Activated CD4-positive, alpha-beta memory T cell treated with anti-CD3 and anti-CD28 coated beads, Interleukin-2, amount 10 ng/mL, durations not matched to agents 7 days and 5 days (primary cell): ENCODE data around the gene RBPJL. TPM values are rescaled to one million over a fixed set of nuclear protein-coding genes. Genes with fewer than 3 reads are reported as not detected.

Experiments used
- CTCF ChIA-PET: fragments of 350-600 bp; sonication (Branson Sonifier 250); formaldehyde crosslinking; loops from one replicate; lab custom pipeline; 2021; ENCODE audit warnings: antibody characterized with exemption, inconsistent platforms; lab: Charles Lee
- POLR2A ChIA-PET: fragments of 350-600 bp; sonication (Branson Sonifier 250); formaldehyde crosslinking; loops from one replicate; lab custom pipeline; 2021; ENCODE audit warnings: antibody characterized with exemption; lab: Charles Lee
- DNase-seq: peaks from one replicate; pipeline ENCODE4 v3.0.0-alpha.2; 2020
- H3K27ac Mint-ChIP-seq: one replicate; pipeline ENCODE4 v1.8.0; 2021; ENCODE audit warnings: mild to moderate bottlenecking, mixed read lengths
- H3K27me3 Mint-ChIP-seq: one replicate; pipeline ENCODE4 v1.8.0; 2021; ENCODE audit warnings: mixed read lengths
- H3K36me3 Mint-ChIP-seq: one replicate; pipeline ENCODE4 v1.8.0; 2021; ENCODE audit warnings: low read depth, mixed read lengths
- H3K4me1 Mint-ChIP-seq: one replicate; pipeline ENCODE4 v1.8.0; 2021; ENCODE audit warnings: mixed read lengths
- H3K4me3 Mint-ChIP-seq: one replicate; pipeline ENCODE4 v1.8.0; 2021; ENCODE audit warnings: mild to moderate bottlenecking, mixed read lengths
- H3K9me3 Mint-ChIP-seq: one replicate; pipeline ENCODE4 v1.8.0; 2021; ENCODE audit warnings: mixed read lengths
- total RNA-seq, 2 experiments: library from RNA; stranded (reverse); gene quantifications; one replicate each; pipeline ENCODE4 v1.2.3, GENCODE V29; 2021

RBPJL gene
- total RNA-seq, 2 experiments from 2014 or later: not detected

- POLR2A ChIA-PET: interaction anchor here (1.2 to 1.3 kb wide), 2 partner anchors 24 to 40 kb away, joined by 5 to 6 read pairs; partner anchors contain the start of genes SDC4 and SYS1
- DNase-seq: no peak
- Mint-ChIP-seq H3K27ac (no peak overlapping the region), H3K27me3 (no peaks in the 10 kb centered on the region), H3K9me3 (no peaks in the 10 kb centered on the region), H3K4me3 (no peak overlapping the region), H3K36me3 (peaks cover 12% of the 10 kb centered on the region), H3K4me1 (peaks cover 22% of the 10 kb centered on the region)
- CTCF ChIA-PET: interaction anchor here (0.8 to 8.1 kb wide), 9 partner anchors 12 to 447 kb away, joined by 3 to 114 read pairs (median 6); no protein-coding TSS in a partner anchor
These were observed 17.1 kb downstream of the RBPJL start for GRCh38 chr20:45323731-45324130.

GRCh38 chr20:45325371-45325770 is 18.7 kb downstream of the RBPJL start:
- Mint-ChIP-seq H3K4me1 (peaks cover 12% of the 10 kb centered on the region), H3K9me3 (no peaks in the 10 kb centered on the region), H3K36me3 (peaks cover 16% of the 10 kb centered on the region), H3K4me3 (no peak overlapping the region), H3K27ac (no peak overlapping the region), H3K27me3 (no peaks in the 10 kb centered on the region)
- POLR2A ChIA-PET: no interaction called here
- DNase-seq: no peak
- CTCF ChIA-PET: interaction anchor here (1.0 to 1.8 kb wide), 2 partner anchors 32 to 111 kb away, joined by 3 to 6 read pairs; no protein-coding TSS in a partner anchor

GRCh38 chr20:45328451-45328850 is 21.8 kb downstream of the RBPJL start:
- Mint-ChIP-seq H3K9me3 (no peaks in the 10 kb centered on the region), H3K4me3 (no peak overlapping the region), H3K4me1 (no peaks in the 10 kb centered on the region), H3K27me3 (no peaks in the 10 kb centered on the region), H3K27ac (no peak overlapping the region), H3K36me3 (peaks cover 16% of the 10 kb centered on the region)
- DNase-seq: no peak
- POLR2A ChIA-PET: interaction anchor here (1.3 kb wide), 1 partner anchor 34 kb away, joined by 3 read pairs; no protein-coding TSS in a partner anchor
- CTCF ChIA-PET: interaction anchor here (1.3 to 1.6 kb wide), 2 partner anchors 10 to 108 kb away, joined by 3 read pairs; no protein-coding TSS in a partner anchor

- no peak overlapping the region for H3K4me3 Mint-ChIP-seq
- no peak overlapping the region for H3K27ac Mint-ChIP-seq
- ChIA-PET CTCF (interaction anchor here (1.6 kb wide), 1 partner anchor 107 kb away, joined by 3 read pairs; no protein-coding TSS in a partner anchor), POLR2A (no interaction called here)
- H3K27me3 Mint-ChIP-seq: no peaks in the 10 kb centered on the region
- no peak for DNase-seq
- peaks cover 16% of the 10 kb centered on the region for H3K36me3 Mint-ChIP-seq
- no peaks in the 10 kb centered on the region for H3K4me1 Mint-ChIP-seq
- no peaks in the 10 kb centered on the region for H3K9me3 Mint-ChIP-seq
These were observed 23.1 kb downstream of the RBPJL start for GRCh38 chr20:45329497-45330319.

GRCh38 chr20:45330476-45330875 is 23.8 kb downstream of the RBPJL start:
- POLR2A ChIA-PET: no interaction called here
- H3K36me3 Mint-ChIP-seq: peaks cover 17% of the 10 kb centered on the region

DNA sequence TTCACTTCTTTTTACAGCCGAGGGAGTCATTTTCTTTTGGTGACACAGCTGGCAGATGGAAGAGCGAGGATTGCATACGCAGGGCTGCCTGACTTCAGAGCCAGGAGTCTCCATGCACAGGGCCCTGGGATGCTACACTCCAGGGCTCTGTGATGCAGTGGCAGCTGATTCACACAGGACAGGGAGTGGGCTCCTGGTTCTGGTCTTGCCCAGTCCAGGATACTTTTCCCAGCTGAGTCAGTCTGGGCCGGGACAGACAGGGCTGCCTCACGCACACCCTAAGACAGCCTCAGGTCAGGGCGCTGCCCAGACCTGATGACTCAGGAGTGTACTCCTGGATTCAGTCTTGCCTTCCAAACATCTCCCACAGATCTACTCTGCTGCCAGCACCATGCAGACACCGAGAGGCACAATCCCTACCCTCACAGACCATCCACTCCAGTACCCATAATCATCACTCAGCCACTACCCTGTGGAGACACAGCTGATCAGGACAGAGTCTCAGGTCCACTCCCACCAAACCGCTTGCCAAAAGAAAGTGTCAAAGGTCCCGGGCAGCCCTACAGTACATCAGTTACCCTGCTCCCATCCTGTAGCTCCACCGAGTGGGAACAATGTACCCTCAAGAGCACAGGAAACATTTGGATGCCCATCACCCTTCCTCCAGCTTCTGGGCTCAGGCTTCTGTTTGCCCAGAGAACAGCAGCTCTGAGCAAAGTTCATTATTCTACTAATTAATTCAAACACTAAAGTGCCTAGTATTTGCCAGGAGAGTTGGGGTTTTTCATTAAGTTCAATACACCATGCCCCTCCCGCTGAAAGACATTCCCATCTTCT is 30.1 kb downstream of the RBPJL start:
- Mint-ChIP-seq H3K36me3 (peaks cover 12% of the 10 kb centered on the region), H3K27ac (no peak overlapping the region), H3K4me3 (no peak overlapping the region), H3K27me3 (no peaks in the 10 kb centered on the region), H3K9me3 (no peaks in the 10 kb centered on the region), H3K4me1 (peaks cover 15% of the 10 kb centered on the region)
- ChIA-PET CTCF (interaction anchor here (0.6 to 2.2 kb wide), 2 partner anchors 25 to 37 kb away, joined by 3 to 7 read pairs; no protein-coding TSS in a partner anchor), POLR2A (interaction anchor here (0.5 to 2.8 kb wide), 2 partner anchors 11 to 16 kb away, joined by 3 to 15 read pairs; partner anchors contain the start of gene SDC4)
- no peak for DNase-seq

More at GRCh38 chr20:45330476-45330875, 23.8 kb downstream of the RBPJL start:
- Mint-ChIP-seq H3K4me1 (no peaks in the 10 kb centered on the region), H3K27me3 (no peaks in the 10 kb centered on the region), H3K9me3 (no peaks in the 10 kb centered on the region), H3K4me3 (no peak overlapping the region), H3K27ac (no peak overlapping the region)
- CTCF ChIA-PET: no interaction called here
- DNase-seq: no peak

DNA sequence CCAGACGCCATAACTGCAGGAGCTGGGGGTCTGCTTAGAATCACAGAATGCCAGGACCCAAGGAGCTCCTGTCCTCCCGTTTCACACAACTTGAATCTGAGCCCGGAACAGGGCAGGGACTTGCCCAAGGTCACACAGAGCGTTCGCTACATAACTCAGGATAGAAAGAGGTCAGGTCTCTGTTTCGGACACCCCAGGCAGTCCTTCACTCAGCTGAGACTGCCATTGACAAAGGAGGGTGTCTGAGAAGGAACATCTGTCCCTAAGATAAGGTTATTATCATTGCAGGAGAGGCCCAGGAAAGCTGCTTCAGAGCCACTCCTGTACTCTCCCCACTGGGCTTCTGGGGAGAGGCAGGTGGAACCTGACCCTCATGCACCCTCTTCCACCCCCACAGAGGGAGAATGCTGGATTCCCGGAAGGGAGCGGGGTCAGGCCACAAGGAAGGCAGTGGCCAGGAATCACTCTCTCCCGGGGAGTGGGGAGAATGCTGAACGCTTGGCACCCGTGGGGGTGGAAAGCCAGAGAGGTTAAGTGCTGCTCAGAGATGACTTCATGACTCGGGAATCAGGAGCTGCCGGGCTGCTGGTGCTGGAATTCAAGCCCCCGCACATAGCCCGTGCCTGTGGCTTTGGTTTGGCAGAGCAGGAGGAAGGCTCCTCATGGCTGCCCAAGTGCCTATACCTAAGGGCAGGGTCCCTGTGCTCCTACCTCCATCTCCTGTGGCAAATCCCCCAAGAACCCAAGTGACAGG is 30.9 kb downstream of the RBPJL start:
- no peaks in the 10 kb centered on the region for H3K9me3 Mint-ChIP-seq
- no peak overlapping the region for H3K27ac Mint-ChIP-seq
- H3K36me3 Mint-ChIP-seq: peaks cover 12% of the 10 kb centered on the region
- no peak for DNase-seq
- POLR2A ChIA-PET: no interaction called here
- H3K4me1 Mint-ChIP-seq: peaks cover 20% of the 10 kb centered on the region
- no peaks in the 10 kb centered on the region for H3K27me3 Mint-ChIP-seq
- CTCF ChIA-PET: interaction anchor here (0.6 to 2.2 kb wide), 2 partner anchors 26 to 36 kb away, joined by 3 to 7 read pairs; no protein-coding TSS in a partner anchor
- no peak overlapping the region for H3K4me3 Mint-ChIP-seq

DNA sequence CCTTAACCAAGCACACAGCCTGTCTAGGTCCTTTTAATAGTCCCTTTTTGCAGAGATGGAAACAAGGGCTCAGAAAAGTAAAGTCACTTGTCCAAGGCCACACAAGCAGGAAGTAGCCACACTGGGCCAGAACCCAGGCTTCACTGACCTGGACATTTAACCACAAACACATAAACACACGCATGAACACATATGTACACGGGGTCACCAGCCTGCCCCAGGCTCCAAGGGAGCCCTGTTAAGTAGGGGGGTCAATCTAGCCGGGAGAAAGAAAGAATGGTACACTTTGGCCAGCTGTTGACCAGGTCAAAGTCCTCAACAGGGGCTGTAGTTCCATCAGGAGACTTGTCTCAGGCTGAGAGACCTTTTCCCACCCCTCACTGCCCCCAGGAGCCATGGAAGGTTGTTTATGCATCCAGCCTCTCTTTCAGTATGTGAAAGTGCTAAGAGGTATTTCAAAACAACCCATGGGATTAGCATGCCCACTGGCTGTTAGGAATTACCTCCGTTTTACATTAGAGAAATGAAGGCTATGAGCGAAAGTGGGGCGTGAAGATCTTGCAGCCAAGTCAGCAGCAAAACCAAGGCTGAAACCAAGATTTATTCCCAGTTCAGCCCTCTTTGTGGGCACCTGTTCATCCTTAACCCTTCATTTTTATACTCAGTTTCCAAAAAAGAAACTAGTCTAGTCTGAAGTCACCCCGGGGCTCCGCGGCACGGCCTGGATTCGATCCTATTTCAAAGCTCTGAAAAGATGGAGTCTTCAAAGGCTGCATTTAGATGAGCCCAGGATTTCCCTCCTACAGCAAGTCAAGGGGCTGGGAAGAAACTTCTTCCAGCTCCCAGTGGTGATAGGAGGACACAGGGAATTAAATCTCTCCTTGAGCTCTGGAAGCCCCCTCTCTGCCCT is 31.7 kb downstream of the RBPJL start:
- Mint-ChIP-seq H3K27ac (no peak overlapping the region), H3K36me3 (peaks cover 12% of the 10 kb centered on the region), H3K9me3 (no peaks in the 10 kb centered on the region), H3K4me1 (peaks cover 20% of the 10 kb centered on the region), H3K27me3 (no peaks in the 10 kb centered on the region), H3K4me3 (no peak overlapping the region)
- no peak for DNase-seq
- ChIA-PET CTCF (interaction anchor here (2.2 kb wide), 1 partner anchor 35 kb away, joined by 7 read pairs; no protein-coding TSS in a partner anchor), POLR2A (no interaction called here)

- H3K27me3 Mint-ChIP-seq: no peaks in the 10 kb centered on the region
- no peak overlapping the region for H3K27ac Mint-ChIP-seq
- ChIA-PET CTCF (interaction anchor here (2.2 kb wide), 1 partner anchor 35 kb away, joined by 7 read pairs; no protein-coding TSS in a partner anchor), POLR2A (no interaction called here)
- no peaks in the 10 kb centered on the region for H3K9me3 Mint-ChIP-seq
- no peak for DNase-seq
- H3K4me1 Mint-ChIP-seq: peaks cover 24% of the 10 kb centered on the region
- peaks cover 12% of the 10 kb centered on the region for H3K36me3 Mint-ChIP-seq
- H3K4me3 Mint-ChIP-seq: no peak overlapping the region
These were observed 32.4 kb downstream of the RBPJL start for GRCh38 chr20:45339084-45339483.

- CTCF ChIA-PET: interaction anchor here (1.2 kb wide), 1 partner anchor 97 kb away, joined by 6 read pairs; no protein-coding TSS in a partner anchor
- DNase-seq: no peak
- Mint-ChIP-seq H3K9me3 (no peaks in the 10 kb centered on the region), H3K27ac (no peak overlapping the region), H3K27me3 (no peaks in the 10 kb centered on the region), H3K4me1 (peaks cover 31% of the 10 kb centered on the region), H3K4me3 (no peak overlapping the region), H3K36me3 (peaks cover 15% of the 10 kb centered on the region)
- POLR2A ChIA-PET: no interaction called here
These were observed 33.2 kb downstream of the RBPJL start for GRCh38 chr20:45339799-45340198.

GRCh38 chr20:45340236-45340847 is 33.7 kb downstream of the RBPJL start:
- no peak for DNase-seq
- ChIA-PET POLR2A (no interaction called here), CTCF (interaction anchor here (1.2 kb wide), 1 partner anchor 96 kb away, joined by 6 read pairs; no protein-coding TSS in a partner anchor)
- Mint-ChIP-seq H3K27ac (no peak overlapping the region), H3K27me3 (no peaks in the 10 kb centered on the region), H3K4me1 (peaks cover 37% of the 10 kb centered on the region), H3K36me3 (peaks cover 16% of the 10 kb centered on the region), H3K4me3 (no peak overlapping the region), H3K9me3 (no peaks in the 10 kb centered on the region)
